OCI-LY1 (cell line): Measurements from ENCODE around the gene VPS54.

Experiments used
- EZH2 ChIP-seq: fragments of 200-600 bp; sonication (generic), shearing (Covaris generic); IDR thresholded peaks from 2 replicates; pipeline ENCODE4 v1.8.0; 2017; ENCODE audit warnings: borderline replicate concordance, mixed run types, mild to moderate bottlenecking, antibody characterized with exemption, low read length, moderate library complexity, mixed read lengths
- TF ChIP-seq, protein P1 (sequence below): fragments of 200-600 bp; sonication (generic), shearing (Covaris generic); IDR thresholded peaks from 2 replicates; pipeline ENCODE4 v1.5.1; 2017; ENCODE audit warnings: mild to moderate bottlenecking, antibody characterized with exemption, low read length, moderate library complexity, mixed read lengths

DNA sequence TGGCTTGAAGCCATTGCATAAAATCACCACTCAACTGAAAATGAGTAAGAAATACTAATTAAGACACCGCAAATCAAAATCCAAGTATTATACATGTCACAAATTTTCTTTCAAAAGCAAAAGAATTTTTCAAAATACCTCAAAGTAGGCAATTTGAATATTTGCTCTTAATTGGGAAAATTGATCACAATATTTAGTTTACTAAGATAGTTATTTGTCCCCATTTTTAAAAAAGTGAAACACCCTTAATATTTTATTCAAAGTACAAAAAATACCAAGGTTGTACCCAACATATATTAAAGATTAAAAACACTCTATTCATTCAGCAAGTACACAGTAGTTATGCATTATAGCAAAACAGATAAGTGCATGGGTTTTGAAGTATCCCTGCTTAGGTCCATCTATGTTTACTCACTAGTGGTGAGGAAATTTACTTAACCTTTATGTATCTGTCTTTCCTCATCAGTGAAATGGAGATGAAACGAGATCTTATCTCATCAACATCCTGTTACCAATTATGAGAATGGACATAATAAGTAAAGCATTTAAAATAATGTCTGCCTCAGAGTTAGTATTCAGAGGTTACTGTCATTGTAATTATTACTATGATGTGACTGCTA, 35.1 kb downstream of the VPS54 start:
- TF ChIP-seq, protein P1, sequence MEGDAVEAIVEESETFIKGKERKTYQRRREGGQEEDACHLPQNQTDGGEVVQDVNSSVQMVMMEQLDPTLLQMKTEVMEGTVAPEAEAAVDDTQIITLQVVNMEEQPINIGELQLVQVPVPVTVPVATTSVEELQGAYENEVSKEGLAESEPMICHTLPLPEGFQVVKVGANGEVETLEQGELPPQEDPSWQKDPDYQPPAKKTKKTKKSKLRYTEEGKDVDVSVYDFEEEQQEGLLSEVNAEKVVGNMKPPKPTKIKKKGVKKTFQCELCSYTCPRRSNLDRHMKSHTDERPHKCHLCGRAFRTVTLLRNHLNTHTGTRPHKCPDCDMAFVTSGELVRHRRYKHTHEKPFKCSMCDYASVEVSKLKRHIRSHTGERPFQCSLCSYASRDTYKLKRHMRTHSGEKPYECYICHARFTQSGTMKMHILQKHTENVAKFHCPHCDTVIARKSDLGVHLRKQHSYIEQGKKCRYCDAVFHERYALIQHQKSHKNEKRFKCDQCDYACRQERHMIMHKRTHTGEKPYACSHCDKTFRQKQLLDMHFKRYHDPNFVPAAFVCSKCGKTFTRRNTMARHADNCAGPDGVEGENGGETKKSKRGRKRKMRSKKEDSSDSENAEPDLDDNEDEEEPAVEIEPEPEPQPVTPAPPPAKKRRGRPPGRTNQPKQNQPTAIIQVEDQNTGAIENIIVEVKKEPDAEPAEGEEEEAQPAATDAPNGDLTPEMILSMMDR = no peak
- no peak for TF ChIP-seq EZH2
